Measurements from ENCODE around the gene NIM1K.

GRCh38 chr5:43161244-43161643 is 30.8 kb upstream of the NIM1K start:
- TF ChIP-seq EZH2 (IDR thresholded peaks at IDR 0.05; ENCODE audit: borderline replicate concordance, low read length) (no peak), CTCF (conservative IDR thresholded peaks at IDR 0.05 in 1 of 2, IDR thresholded peaks at IDR 0.05 in 1 of 2; ENCODE audit: extremely low read depth in 1 of 2, insufficient read depth in 1 of 2, low read depth in 1 of 2, low read length in 2 of 2) (no peak)

Measured in mammary epithelial cell (primary cell).